T-helper 17 cell (primary cell): ENCODE results near the gene OR11G2. TPM values are rescaled to one million over a fixed set of nuclear protein-coding genes. Genes with fewer than 3 reads are reported as not detected.
"Not testable (repeated sequence)": the region's sequence is repeated elsewhere in the genome, so short reads cannot be mapped to it uniquely, and the experiment has no call there.

Experiments used
- ATAC-seq: fragments of 150-1000 bp; cut with Tn5 transposase; 2 replicates; pipeline ENCODE4 v1.10.0; 2021; ENCODE audit warnings: mild to moderate bottlenecking, moderate library complexity
- DNase-seq, 3 donors: peaks; one replicate each; pipeline versions ENCODE4 v3.0.0 to v3.0.0-alpha.2; 2020 to 2021
- H3K9me3 ChIP-seq: one replicate; pipeline ENCODE4 v1.7.0; 2013; ENCODE audit warnings: low read length, mild to moderate bottlenecking; ENCODE audit not compliant: control insufficient read depth, poor library complexity, severe bottlenecking
- H3K27ac Mint-ChIP-seq: one replicate; pipeline ENCODE4 v1.8.0; 2022; ENCODE audit warnings: mild to moderate bottlenecking, moderate library complexity, mixed read lengths
- H3K27me3 Mint-ChIP-seq: one replicate; pipeline ENCODE4 v1.8.0; 2022; ENCODE audit warnings: mixed read lengths
- H3K36me3 Mint-ChIP-seq: one replicate; pipeline ENCODE4 v1.8.0; 2022; ENCODE audit warnings: low read depth, mixed read lengths
- H3K4me1 Mint-ChIP-seq: one replicate; pipeline ENCODE4 v1.8.0; 2022; ENCODE audit warnings: mild to moderate bottlenecking, mixed read lengths
- H3K4me3 Mint-ChIP-seq: one replicate; pipeline ENCODE4 v1.8.0; 2022; ENCODE audit warnings: mild to moderate bottlenecking, moderate library complexity, mixed read lengths
- total RNA-seq, 4 donors: library from RNA in 2 of 4; stranded (reverse) in 2 of 4; gene quantifications; one replicate each; pipeline ENCODE4 v1.2.3 and lab custom pipeline; 2022 to 2026

Gene OR11G2
- total RNA-seq, 2 donors from 2014 or later: not detected

- peaks cover 40% of the 10 kb centered on the region for H3K27me3 Mint-ChIP-seq
- no peaks in the 10 kb centered on the region for H3K9me3 ChIP-seq
- no peaks in the 10 kb centered on the region for H3K36me3 Mint-ChIP-seq
- peaks cover 13% of the 10 kb centered on the region for H3K4me1 Mint-ChIP-seq
- H3K27ac Mint-ChIP-seq: peak overlapping the region; percentile 51
- DNase-seq (no peak), ATAC-seq (no peak)
- H3K4me3 Mint-ChIP-seq: no peak overlapping the region
Observed at GRCh38 chr14:20194101-20194500, 3.4 kb downstream of the OR11G2 start.

GRCh38 chr14:20195170-20195569 is 4.5 kb downstream of the OR11G2 start:
- H3K9me3 ChIP-seq, H3K36me3 Mint-ChIP-seq, H3K27ac Mint-ChIP-seq, ATAC-seq, DNase-seq, H3K4me3 Mint-ChIP-seq: not testable (repeated sequence)
- H3K27me3 Mint-ChIP-seq: peaks cover 48% of the 10 kb centered on the region
- H3K4me1 Mint-ChIP-seq: peaks cover 13% of the 10 kb centered on the region

- no peaks in the 10 kb centered on the region for H3K9me3 ChIP-seq
- Mint-ChIP-seq H3K27ac (no peak overlapping the region), H3K4me1 (peaks cover 13% of the 10 kb centered on the region), H3K27me3 (peaks cover 48% of the 10 kb centered on the region), H3K36me3 (no peaks in the 10 kb centered on the region), H3K4me3 (no peak overlapping the region)
- ATAC-seq (no peak), DNase-seq (no peak)
Observed at GRCh38 chr14:20195911-20196310, 5.2 kb downstream of the OR11G2 start.

GRCh38 chr14:20197459-20197858 is 6.8 kb downstream of the OR11G2 start:
- H3K4me3 Mint-ChIP-seq: no peak overlapping the region
- H3K9me3 ChIP-seq: no peaks in the 10 kb centered on the region
- DNase-seq: no peak
- H3K27ac Mint-ChIP-seq: no peak overlapping the region
- ATAC-seq: no peak
- H3K27me3 Mint-ChIP-seq: peaks cover 48% of the 10 kb centered on the region
- peaks cover 13% of the 10 kb centered on the region for H3K4me1 Mint-ChIP-seq
- H3K36me3 Mint-ChIP-seq: no peaks in the 10 kb centered on the region

- no peak for DNase-seq
- peaks cover 44% of the 10 kb centered on the region for H3K27me3 Mint-ChIP-seq
Observed at GRCh38 chr14:20198991-20199390, 8.3 kb downstream of the OR11G2 start.

GRCh38 chr14:20204721-20205120 is 14.0 kb downstream of the OR11G2 start:
- H3K9me3 ChIP-seq: no peaks in the 10 kb centered on the region
- Mint-ChIP-seq H3K36me3 (no peaks in the 10 kb centered on the region), H3K27ac (no peak overlapping the region), H3K4me1 (no peaks in the 10 kb centered on the region), H3K4me3 (no peak overlapping the region), H3K27me3 (peaks cover 26% of the 10 kb centered on the region)
- ATAC-seq (no peak), DNase-seq (no peak)

More at GRCh38 chr14:20198991-20199390, 8.3 kb downstream of the OR11G2 start:
- H3K4me1 Mint-ChIP-seq: peaks cover 9% of the 10 kb centered on the region
- H3K36me3 Mint-ChIP-seq: no peaks in the 10 kb centered on the region
- H3K4me3 Mint-ChIP-seq: no peak overlapping the region
- ATAC-seq: no peak
- no peaks in the 10 kb centered on the region for H3K9me3 ChIP-seq
- H3K27ac Mint-ChIP-seq: peak overlapping the region; percentile 6

- DNase-seq (no peak), ATAC-seq (no peak)
- no peaks in the 10 kb centered on the region for H3K9me3 ChIP-seq
- peaks cover 13% of the 10 kb centered on the region for H3K27me3 Mint-ChIP-seq
- peaks cover 3% of the 10 kb centered on the region for H3K36me3 Mint-ChIP-seq
- no peaks in the 10 kb centered on the region for H3K4me1 Mint-ChIP-seq
- H3K4me3 Mint-ChIP-seq: no peak overlapping the region
- no peak overlapping the region for H3K27ac Mint-ChIP-seq
Observed at GRCh38 chr14:20209595-20209994, 18.9 kb downstream of the OR11G2 start.

- DNase-seq, H3K4me1 Mint-ChIP-seq, H3K9me3 ChIP-seq, H3K27ac Mint-ChIP-seq, ATAC-seq, H3K36me3 Mint-ChIP-seq, H3K4me3 Mint-ChIP-seq, H3K27me3 Mint-ChIP-seq: not testable (repeated sequence)
Observed at GRCh38 chr14:20212406-20212805, 21.7 kb downstream of the OR11G2 start.

GRCh38 chr14:20215196-20215595 is 24.5 kb downstream of the OR11G2 start:
- DNase-seq (no peak), ATAC-seq (no peak)
- Mint-ChIP-seq H3K4me3 (no peak overlapping the region), H3K27ac (no peak overlapping the region), H3K4me1 (no peaks in the 10 kb centered on the region), H3K36me3 (peaks cover 3% of the 10 kb centered on the region), H3K27me3 (peaks cover 14% of the 10 kb centered on the region)
- H3K9me3 ChIP-seq: no peaks in the 10 kb centered on the region

- H3K4me1 Mint-ChIP-seq: no peaks in the 10 kb centered on the region
- no peaks in the 10 kb centered on the region for H3K9me3 ChIP-seq
- no peak for DNase-seq
- H3K27me3 Mint-ChIP-seq: peaks cover 20% of the 10 kb centered on the region
- H3K36me3 Mint-ChIP-seq: no peaks in the 10 kb centered on the region
- ATAC-seq: no peak
- H3K4me3 Mint-ChIP-seq: no peak overlapping the region
- no peak overlapping the region for H3K27ac Mint-ChIP-seq
Observed at GRCh38 chr14:20219033-20219432, 28.3 kb downstream of the OR11G2 start.

- H3K9me3 ChIP-seq: no peaks in the 10 kb centered on the region
- Mint-ChIP-seq H3K4me1 (no peaks in the 10 kb centered on the region), H3K4me3 (no peak within 1 kb of the TSS), H3K27me3 (peaks cover 17% of the 10 kb centered on the region), H3K36me3 (no peaks in the 10 kb centered on the region), H3K27ac (no peak within 1 kb of the TSS)
- DNase-seq: no peak
- no peak for ATAC-seq
Observed at GRCh38 chr14:20223410-20223809, 32.7 kb downstream of the OR11G2 start, which contains the start of gene OR11H6. TSS of gene OR11H6 (plus strand) at chr14:20223710. CDS start at chr14:20223710, 0 bp downstream.

GRCh38 chr14:20228681-20229080 is 38.0 kb downstream of the OR11G2 start, which contains the start of gene OR11H7:
TSS of gene OR11H7 (plus strand) at chr14:20228981.
- no peak within 1 kb of the TSS for H3K4me3 Mint-ChIP-seq
- peaks cover 8% of the 10 kb centered on the region for H3K27me3 Mint-ChIP-seq
- H3K27ac Mint-ChIP-seq: no peak within 1 kb of the TSS
- ATAC-seq (no peak), DNase-seq (no peak)
- H3K4me1 Mint-ChIP-seq: no peaks in the 10 kb centered on the region
- no peaks in the 10 kb centered on the region for H3K9me3 ChIP-seq
- no peaks in the 10 kb centered on the region for H3K36me3 Mint-ChIP-seq

- DNase-seq, H3K27me3 Mint-ChIP-seq, H3K36me3 Mint-ChIP-seq, H3K27ac Mint-ChIP-seq, ATAC-seq, H3K4me1 Mint-ChIP-seq, H3K4me3 Mint-ChIP-seq, H3K9me3 ChIP-seq: not testable (repeated sequence)
Observed at GRCh38 chr14:20235415-20235814, 44.7 kb downstream of the OR11G2 start.

- no peak for DNase-seq
Observed at GRCh38 chr14:20247646-20248246, 57.0 kb downstream of the OR11G2 start.

More at GRCh38 chr14:20247646-20248246, 57.0 kb downstream of the OR11G2 start:
- H3K27ac Mint-ChIP-seq: no peak overlapping the region
- H3K27me3 Mint-ChIP-seq: no peaks in the 10 kb centered on the region
- H3K9me3 ChIP-seq: no peaks in the 10 kb centered on the region
- no peak overlapping the region for H3K4me3 Mint-ChIP-seq
- H3K4me1 Mint-ChIP-seq: no peaks in the 10 kb centered on the region
- no peaks in the 10 kb centered on the region for H3K36me3 Mint-ChIP-seq
- no peak for ATAC-seq
